Stimulated activated naive B cell treated with anti-CD40 and anti-IgM and Interleukin-4, amounts not matched to agents 10 μg/mL and 1 μg/mL and 100 μg/mL, for 72 hours (primary cell): Measurements from ENCODE around the gene TRIM17.

Source experiments
- ATAC-seq, 2 donors: fragments of 150-1000 bp; cut with Tn5 transposase; replicated peaks; 2 replicates each; pipeline ENCODE4 v1.10.0; 2021; ENCODE audit warnings: moderate library complexity in 1 of 2
- DNase-seq: peaks from one replicate; pipeline ENCODE4 v3.0.0; 2021
- H3K27ac Mint-ChIP-seq: one replicate; pipeline ENCODE4 v1.8.0; 2022; ENCODE audit warnings: mild to moderate bottlenecking, mixed read lengths
- H3K27me3 Mint-ChIP-seq, 2 donors: one replicate each; pipeline ENCODE4 v1.8.0; 2022; ENCODE audit warnings: mixed read lengths in 2 of 2
- H3K36me3 Mint-ChIP-seq, 2 donors: one replicate each; pipeline ENCODE4 v1.8.0; 2022; ENCODE audit warnings: mixed read lengths in 2 of 2, mild to moderate bottlenecking in 1 of 2
- H3K4me1 Mint-ChIP-seq, 2 donors: one replicate each; pipeline ENCODE4 v1.8.0; 2022; ENCODE audit warnings: mixed read lengths in 2 of 2, mild to moderate bottlenecking in 1 of 2
- H3K4me3 Mint-ChIP-seq, 2 donors: one replicate each; pipeline ENCODE4 v1.8.0; 2022; ENCODE audit warnings: mild to moderate bottlenecking in 2 of 2, mixed read lengths in 2 of 2, moderate library complexity in 1 of 2
- H3K9me3 Mint-ChIP-seq, 2 donors: one replicate each; pipeline ENCODE4 v1.8.0; 2022; ENCODE audit warnings: mixed read lengths in 2 of 2, mild to moderate bottlenecking in 1 of 2

Gene TRIM17

GRCh38 chr1:228407106-228408040 lies 9.3 kb downstream of the TRIM17 start:
- no peaks in the 10 kb centered on the region for H3K9me3 Mint-ChIP-seq
- peak in 1 of 2 donors; percentile 68 for ATAC-seq
- peak overlapping the region; percentile 69 for H3K27ac Mint-ChIP-seq
- H3K27me3 Mint-ChIP-seq: no peaks in the 10 kb centered on the region
- H3K36me3 Mint-ChIP-seq: peaks cover 18 to 28% of the 10 kb centered on the region in 2 donors
- peaks cover 30 to 60% of the 10 kb centered on the region in 2 donors for H3K4me1 Mint-ChIP-seq
- no peak for DNase-seq
- peak overlapping the region; percentile 95 for H3K4me3 Mint-ChIP-seq

- ATAC-seq (peak in 1 of 2 donors; percentile 1), DNase-seq (no peak)
- no peaks in the 10 kb centered on the region for H3K9me3 Mint-ChIP-seq
- peak overlapping the region; percentile 94 for H3K27ac Mint-ChIP-seq
- H3K4me1 Mint-ChIP-seq: peaks cover 40 to 75% of the 10 kb centered on the region in 2 donors
- no peaks in the 10 kb centered on the region for H3K27me3 Mint-ChIP-seq
- H3K4me3 Mint-ChIP-seq: peak overlapping the region; percentile 95
- peaks cover 33 to 40% of the 10 kb centered on the region in 2 donors for H3K36me3 Mint-ChIP-seq
These were observed 10.8 kb downstream of the TRIM17 start for GRCh38 chr1:228405979-228406228.

- Mint-ChIP-seq H3K27me3 (no peaks in the 10 kb centered on the region), H3K36me3 (peaks cover 37 to 38% of the 10 kb centered on the region in 2 donors), H3K4me1 (peaks cover 40 to 80% of the 10 kb centered on the region in 2 donors), H3K4me3 (peak overlapping the region; percentile 95), H3K27ac (peak overlapping the region; percentile 94), H3K9me3 (no peaks in the 10 kb centered on the region)
- ATAC-seq: no peak
- DNase-seq: no peak
These were observed 11.3 kb downstream of the TRIM17 start for GRCh38 chr1:228405200-228405978.

GRCh38 chr1:228404107-228404720 lies 12.4 kb downstream of the TRIM17 start:
- Mint-ChIP-seq H3K4me3 (peak overlapping the region; percentile 17 to 35), H3K4me1 (peaks cover 39 to 76% of the 10 kb centered on the region in 2 donors), H3K27me3 (no peaks in the 10 kb centered on the region), H3K36me3 (peaks cover 45 to 48% of the 10 kb centered on the region in 2 donors), H3K9me3 (no peaks in the 10 kb centered on the region), H3K27ac (no peak overlapping the region)
- no peak for ATAC-seq
- no peak for DNase-seq

- H3K27me3 Mint-ChIP-seq: no peaks in the 10 kb centered on the region
- peak overlapping the region; percentile 59 for H3K27ac Mint-ChIP-seq
- peaks cover 48% of the 10 kb centered on the region in 2 donors for H3K36me3 Mint-ChIP-seq
- H3K4me3 Mint-ChIP-seq: no peak overlapping the region
- no peak for ATAC-seq
- peaks cover 34 to 66% of the 10 kb centered on the region in 2 donors for H3K4me1 Mint-ChIP-seq
- DNase-seq: no peak
- H3K9me3 Mint-ChIP-seq: no peaks in the 10 kb centered on the region
These were observed 13.4 kb downstream of the TRIM17 start for GRCh38 chr1:228403231-228403631.

- no peak for DNase-seq
- ATAC-seq: no peak
These were observed 14.0 kb downstream of the TRIM17 start for GRCh38 chr1:228402641-228403025.

GRCh38 chr1:228401782-228402640 lies 14.7 kb downstream of the TRIM17 start:
- no peak for DNase-seq
- Mint-ChIP-seq H3K9me3 (no peaks in the 10 kb centered on the region), H3K27me3 (no peaks in the 10 kb centered on the region), H3K36me3 (peaks cover 51 to 57% of the 10 kb centered on the region in 2 donors), H3K4me3 (no peak overlapping the region), H3K27ac (no peak overlapping the region), H3K4me1 (peaks cover 34 to 57% of the 10 kb centered on the region in 2 donors)
- ATAC-seq: no peak

More at GRCh38 chr1:228402641-228403025, 14.0 kb downstream of the TRIM17 start:
- H3K27ac Mint-ChIP-seq: no peak overlapping the region
- H3K4me1 Mint-ChIP-seq: peaks cover 34 to 60% of the 10 kb centered on the region in 2 donors
- H3K4me3 Mint-ChIP-seq: no peak overlapping the region
- no peaks in the 10 kb centered on the region for H3K27me3 Mint-ChIP-seq
- H3K9me3 Mint-ChIP-seq: no peaks in the 10 kb centered on the region
- peaks cover 48 to 53% of the 10 kb centered on the region in 2 donors for H3K36me3 Mint-ChIP-seq

GRCh38 chr1:228400692-228401454 lies 15.8 kb downstream of the TRIM17 start:
- H3K27me3 Mint-ChIP-seq: no peaks in the 10 kb centered on the region
- peaks cover 34 to 57% of the 10 kb centered on the region in 2 donors for H3K4me1 Mint-ChIP-seq
- H3K4me3 Mint-ChIP-seq: no peak overlapping the region
- H3K9me3 Mint-ChIP-seq: no peaks in the 10 kb centered on the region
- H3K36me3 Mint-ChIP-seq: peaks cover 58 to 66% of the 10 kb centered on the region in 2 donors
- DNase-seq (no peak), ATAC-seq (no peak)
- no peak overlapping the region for H3K27ac Mint-ChIP-seq

GRCh38 chr1:228400237-228400651 lies 16.4 kb downstream of the TRIM17 start:
- Mint-ChIP-seq H3K4me3 (no peak overlapping the region), H3K4me1 (peaks cover 30 to 51% of the 10 kb centered on the region in 2 donors), H3K27ac (no peak overlapping the region), H3K36me3 (peaks cover 62 to 72% of the 10 kb centered on the region in 2 donors), H3K9me3 (no peaks in the 10 kb centered on the region), H3K27me3 (no peaks in the 10 kb centered on the region)
- ATAC-seq: no peak
- DNase-seq: no peak

GRCh38 chr1:228399531-228400236 lies 17.0 kb downstream of the TRIM17 start:
- Mint-ChIP-seq H3K27ac (no peak overlapping the region), H3K27me3 (no peaks in the 10 kb centered on the region), H3K9me3 (no peaks in the 10 kb centered on the region), H3K4me3 (no peak overlapping the region), H3K36me3 (peaks cover 60 to 74% of the 10 kb centered on the region in 2 donors), H3K4me1 (peaks cover 26 to 45% of the 10 kb centered on the region in 2 donors)
- DNase-seq (no peak), ATAC-seq (no peak)

- H3K9me3 Mint-ChIP-seq: no peaks in the 10 kb centered on the region
- no peak for ATAC-seq
- DNase-seq: no peak
- no peak overlapping the region for H3K4me3 Mint-ChIP-seq
- H3K27me3 Mint-ChIP-seq: no peaks in the 10 kb centered on the region
- no peak overlapping the region for H3K27ac Mint-ChIP-seq
- peaks cover 62 to 72% of the 10 kb centered on the region in 2 donors for H3K36me3 Mint-ChIP-seq
- H3K4me1 Mint-ChIP-seq: peaks cover 19 to 37% of the 10 kb centered on the region in 2 donors
These were observed 17.8 kb downstream of the TRIM17 start for GRCh38 chr1:228398741-228399461.

GRCh38 chr1:228397966-228398365 lies 18.7 kb downstream of the TRIM17 start:
- no peak for ATAC-seq
- Mint-ChIP-seq H3K36me3 (peaks cover 55 to 64% of the 10 kb centered on the region in 2 donors), H3K27ac (no peak overlapping the region), H3K27me3 (no peaks in the 10 kb centered on the region), H3K4me1 (peaks cover 11 to 28% of the 10 kb centered on the region in 2 donors), H3K4me3 (no peak overlapping the region), H3K9me3 (no peaks in the 10 kb centered on the region)
- no peak for DNase-seq
